ENCODE data around the gene OPN3. TPM values are rescaled to one million over a fixed set of nuclear protein-coding genes. Genes with fewer than 3 reads are reported as not detected.
A peak's percentile ranks its signal among the peaks of the same experiment; 100 is the strongest.

OPN3 gene
- total RNA-seq, 1 donor from 2014 or later, result 32.1 TPM

DNA sequence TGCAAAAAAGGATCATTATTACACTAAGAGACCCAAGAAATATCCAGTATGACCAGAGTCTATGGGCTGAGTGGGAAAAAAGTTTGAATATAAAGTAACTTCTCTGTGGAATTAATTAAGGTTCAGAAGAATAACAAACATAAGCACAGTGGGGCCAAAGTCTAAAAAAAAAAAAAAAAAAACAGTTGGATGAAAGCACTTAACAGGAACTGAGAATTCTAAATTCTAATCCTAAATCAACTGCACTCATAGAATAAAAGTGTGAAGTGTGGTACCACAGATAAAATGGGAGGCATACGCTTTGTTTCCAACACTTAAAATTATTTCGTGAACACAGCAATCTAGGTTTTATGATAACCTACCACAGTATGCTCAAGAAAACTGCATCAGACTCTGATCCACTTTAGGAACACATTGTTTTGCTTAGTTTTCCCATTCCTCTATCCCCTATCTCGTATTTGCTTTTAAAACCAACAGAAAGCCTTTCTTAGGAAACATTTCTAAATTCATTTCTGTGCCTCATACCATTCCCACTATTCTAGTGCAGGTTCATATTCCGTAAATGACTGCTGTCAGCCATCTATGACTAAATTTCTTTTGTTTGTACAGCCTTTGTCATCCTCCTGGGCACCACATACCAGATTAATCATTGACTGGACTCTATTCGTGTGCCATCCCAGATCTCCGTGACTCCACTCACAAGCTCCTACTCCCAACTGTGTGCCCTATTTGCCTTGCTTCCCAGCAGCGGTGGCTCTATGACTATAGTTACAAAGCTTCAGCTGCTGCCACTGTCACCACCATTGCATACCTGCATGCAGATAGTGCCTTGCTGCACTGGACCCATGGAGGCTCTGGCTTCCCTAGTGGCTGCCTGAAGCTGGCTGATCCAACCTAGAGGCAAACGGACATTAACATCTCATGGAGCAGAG lies 24.9 kb downstream of the OPN3 start:
- CTCF ChIA-PET, result no interaction called here
- ATAC-seq (ENCODE audit: low read depth), result no peak
- POLR2A ChIA-PET, result interaction anchor here (0.6 kb wide), 1 partner anchor 50 kb away, joined by 4 read pairs; no protein-coding TSS in a partner anchor
- intact Hi-C loops (cut with micrococcal nuclease), result no loop called here
- Mint-ChIP-seq H3K36me3 (ENCODE audit: low read depth) (peaks cover 15% of the 10 kb centered on the region), H3K4me1 (peaks cover 2% of the 10 kb centered on the region), H3K4me3 (no peak overlapping the region), H3K27ac (no peak overlapping the region), H3K27me3 (no peaks in the 10 kb centered on the region), H3K9me3 (no peaks in the 10 kb centered on the region)
- TF ChIP-seq, protein P1, sequence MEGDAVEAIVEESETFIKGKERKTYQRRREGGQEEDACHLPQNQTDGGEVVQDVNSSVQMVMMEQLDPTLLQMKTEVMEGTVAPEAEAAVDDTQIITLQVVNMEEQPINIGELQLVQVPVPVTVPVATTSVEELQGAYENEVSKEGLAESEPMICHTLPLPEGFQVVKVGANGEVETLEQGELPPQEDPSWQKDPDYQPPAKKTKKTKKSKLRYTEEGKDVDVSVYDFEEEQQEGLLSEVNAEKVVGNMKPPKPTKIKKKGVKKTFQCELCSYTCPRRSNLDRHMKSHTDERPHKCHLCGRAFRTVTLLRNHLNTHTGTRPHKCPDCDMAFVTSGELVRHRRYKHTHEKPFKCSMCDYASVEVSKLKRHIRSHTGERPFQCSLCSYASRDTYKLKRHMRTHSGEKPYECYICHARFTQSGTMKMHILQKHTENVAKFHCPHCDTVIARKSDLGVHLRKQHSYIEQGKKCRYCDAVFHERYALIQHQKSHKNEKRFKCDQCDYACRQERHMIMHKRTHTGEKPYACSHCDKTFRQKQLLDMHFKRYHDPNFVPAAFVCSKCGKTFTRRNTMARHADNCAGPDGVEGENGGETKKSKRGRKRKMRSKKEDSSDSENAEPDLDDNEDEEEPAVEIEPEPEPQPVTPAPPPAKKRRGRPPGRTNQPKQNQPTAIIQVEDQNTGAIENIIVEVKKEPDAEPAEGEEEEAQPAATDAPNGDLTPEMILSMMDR (IDR thresholded peaks at IDR 0.05), result no peak
- DNase-seq, result no peak

DNA sequence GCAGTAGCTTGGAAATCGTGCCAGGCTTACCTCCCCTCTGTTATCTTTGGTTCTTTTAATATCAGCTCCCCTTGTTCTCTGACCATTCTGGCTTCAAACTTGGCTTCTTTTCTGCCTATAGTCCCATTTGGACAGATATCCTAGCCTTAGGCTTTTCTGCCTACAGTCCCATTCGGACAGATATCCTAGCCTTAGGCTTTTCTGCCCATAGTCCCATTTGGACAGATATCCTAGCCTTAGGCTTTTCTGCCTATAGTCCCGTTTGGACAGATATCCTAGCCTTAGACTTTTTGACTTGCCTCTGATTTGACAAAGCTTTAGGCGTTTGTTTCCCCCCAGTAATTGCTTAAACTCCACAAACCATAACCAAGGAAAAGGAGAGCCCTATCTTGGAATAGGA lies 25.6 kb downstream of the OPN3 start:
- Mint-ChIP-seq H3K9me3 (no peaks in the 10 kb centered on the region), H3K4me1 (peaks cover 2% of the 10 kb centered on the region), H3K27ac (no peak overlapping the region), H3K4me3 (no peak overlapping the region), H3K36me3 (ENCODE audit: low read depth) (peaks cover 15% of the 10 kb centered on the region), H3K27me3 (no peaks in the 10 kb centered on the region)
- ChIA-PET POLR2A (no interaction called here), CTCF (no interaction called here)
- no peak for ATAC-seq (ENCODE audit: low read depth)
- TF ChIP-seq, protein P1 (IDR thresholded peaks at IDR 0.05), result no peak
- intact Hi-C loops (cut with micrococcal nuclease), result no loop called here
- no peak for DNase-seq

DNA sequence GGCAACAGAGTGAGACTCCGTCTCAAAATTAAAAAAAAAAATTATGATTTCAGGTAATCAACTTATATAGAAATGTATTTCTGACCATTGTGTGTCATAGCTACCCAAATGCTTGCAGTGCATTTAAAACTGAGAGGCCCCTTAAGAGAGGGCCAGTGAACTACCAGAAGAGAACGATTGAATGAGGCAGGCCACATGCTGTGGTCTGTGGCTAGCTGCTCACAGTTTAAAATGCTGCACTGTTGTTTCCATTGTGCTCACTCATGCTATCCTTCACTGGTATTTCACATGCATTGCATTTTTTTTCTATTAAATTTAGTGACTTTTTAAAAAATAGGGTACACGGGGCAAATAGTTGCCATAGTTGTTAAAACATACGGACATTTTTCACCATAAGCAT lies 26.0 kb downstream of the OPN3 start:
- ChIA-PET CTCF (no interaction called here), POLR2A (no interaction called here)
- ATAC-seq (ENCODE audit: low read depth) (no peak), DNase-seq (no peak)
- H3K4me3 Mint-ChIP-seq, result no peak overlapping the region
- no peak overlapping the region for H3K27ac Mint-ChIP-seq
- no peaks in the 10 kb centered on the region for H3K9me3 Mint-ChIP-seq
- H3K36me3 Mint-ChIP-seq (ENCODE audit: low read depth), result peaks cover 15% of the 10 kb centered on the region
- H3K4me1 Mint-ChIP-seq, result peaks cover 2% of the 10 kb centered on the region
- TF ChIP-seq, protein P1 (IDR thresholded peaks at IDR 0.05), result no peak
- H3K27me3 Mint-ChIP-seq, result no peaks in the 10 kb centered on the region
- intact Hi-C loops (cut with micrococcal nuclease), result no loop called here

DNA sequence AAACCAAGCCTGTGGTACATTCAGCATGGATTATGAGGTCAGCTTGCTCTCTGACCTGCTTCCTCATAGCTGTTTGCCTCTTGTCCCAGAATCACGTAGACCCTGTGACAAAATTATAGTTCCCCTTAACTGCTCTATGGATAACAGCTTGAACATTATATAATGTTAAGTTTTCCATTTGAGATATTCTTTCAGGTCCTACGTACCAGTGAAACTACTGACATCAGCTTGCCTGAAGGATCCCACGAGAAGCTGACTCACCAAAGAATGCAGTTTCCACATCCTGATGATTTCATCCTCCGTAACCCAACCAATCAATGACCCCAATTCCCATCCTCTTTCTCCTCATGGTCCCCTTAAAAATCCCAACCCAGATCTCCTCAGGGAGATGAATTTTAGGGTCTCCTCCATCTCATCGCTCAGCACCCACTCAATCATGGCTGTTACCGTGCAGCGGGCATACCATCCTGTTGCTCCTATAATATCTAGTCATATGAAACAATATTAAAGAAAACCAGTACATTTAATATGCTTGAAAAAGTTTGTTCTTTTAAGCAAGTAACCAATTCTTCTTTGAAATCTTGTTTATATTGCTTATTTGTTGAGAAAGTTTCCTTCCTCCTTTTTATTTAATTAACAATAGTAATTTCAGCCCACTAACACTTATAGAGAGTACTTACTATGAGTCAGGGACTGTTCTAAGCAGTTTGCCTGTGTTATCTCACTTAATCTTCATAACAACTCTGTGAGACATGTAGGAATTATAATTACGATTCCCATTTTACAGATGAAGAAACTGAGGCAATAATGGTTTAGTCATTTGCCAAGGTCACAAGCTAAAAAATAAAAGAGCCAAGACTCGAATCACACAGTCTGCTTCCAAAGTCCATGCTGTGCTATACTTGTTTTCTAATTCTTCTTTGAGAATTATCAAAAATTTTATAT lies 27.4 kb downstream of the OPN3 start:
- Mint-ChIP-seq H3K4me1 (peaks cover 4% of the 10 kb centered on the region), H3K4me3 (no peak overlapping the region), H3K27me3 (no peaks in the 10 kb centered on the region), H3K9me3 (no peaks in the 10 kb centered on the region), H3K27ac (peak overlapping the region; percentile 51), H3K36me3 (ENCODE audit: low read depth) (peaks cover 11% of the 10 kb centered on the region)
- DNase-seq (no peak), ATAC-seq (ENCODE audit: low read depth) (no peak)
- POLR2A ChIA-PET, result interaction anchor here (1.9 kb wide), 1 partner anchor 61 kb away, joined by 9 read pairs; no protein-coding TSS in a partner anchor
- CTCF ChIA-PET, result interaction anchor here (1.3 to 4.9 kb wide), 6 partner anchors 9 to 386 kb away, joined by 3 to 50 read pairs (median 16); partner anchors contain the start of gene MAP1LC3C
- intact Hi-C loops (cut with micrococcal nuclease), result no loop called here
- TF ChIP-seq, protein P1 (IDR thresholded peaks at IDR 0.05), result no peak
